Measurements from ENCODE around the gene SLF1. TPM values are rescaled to one million over a fixed set of nuclear protein-coding genes. Genes with fewer than 3 reads are reported as not detected.
"Not testable (repeated sequence)": the region's sequence is repeated elsewhere in the genome, so short reads cannot be mapped to it uniquely, and the experiment has no call there.

The SLF1 gene
- polyA plus RNA-seq (ENCODE audit: insufficient read length), result 20.1 TPM
- long read RNA-seq, donor 1, result 0 reads
- long read RNA-seq, donor 2, result 0 reads
- long read RNA-seq, donor 3, result 0 reads
- long read RNA-seq, donor 4, result 0 reads
- long read RNA-seq, donor 5, result 0 reads
- long read RNA-seq, donor 6, result 0 reads
- long read RNA-seq, donor 7, full-length matches to known transcripts, result 2 of 2 reads
- long read RNA-seq, donor 7, partial matches to known transcripts, result 0 of 2 reads
- long read RNA-seq, donor 7, other reads (novel, unspliced or antisense), result 0 of 2 reads
- long read RNA-seq, donor 8, result 0 reads

GRCh38 chr5:94618493-94619328, at the start of gene SLF1, which contains the start of gene KIAA0825:
TSS of gene SLF1 (plus strand) at chr5:94618669. CDS start at chr5:94628811, 10,142 bp downstream.
TSS of gene KIAA0825 (minus strand) at chr5:94618604. CDS start at chr5:94537126, 81,478 bp downstream.
- DNase-seq, result peak; percentile 90

GRCh38 chr5:94571415-94571814, 47.1 kb upstream of the SLF1 start:
- no peak for DNase-seq

DNA sequence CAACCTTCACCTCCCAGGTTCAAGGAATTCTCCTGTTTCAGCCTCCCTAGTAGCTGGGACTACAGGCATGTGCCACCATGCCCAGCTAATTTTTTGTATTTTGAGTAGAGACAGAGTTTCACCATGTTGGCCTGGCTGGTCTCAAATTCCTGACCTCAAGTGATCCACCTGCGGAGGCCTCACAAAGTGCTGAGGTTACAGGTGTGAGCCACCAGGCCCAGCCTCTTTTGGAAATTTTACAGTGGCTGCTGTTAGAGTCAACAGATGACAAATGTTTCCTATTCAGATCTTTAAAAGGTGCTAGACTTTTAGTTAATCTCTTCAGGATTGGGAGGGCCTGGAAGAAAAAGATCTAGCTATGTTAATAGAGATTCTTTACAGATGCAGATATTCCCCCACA, 45.1 kb upstream of the SLF1 start:
- DNase-seq, result not testable (repeated sequence)

GRCh38 chr5:94575196-94575595, 43.3 kb upstream of the SLF1 start:
- no peak for DNase-seq

GRCh38 chr5:94577466-94578245, 40.8 kb upstream of the SLF1 start:
- DNase-seq, result no peak

DNA sequence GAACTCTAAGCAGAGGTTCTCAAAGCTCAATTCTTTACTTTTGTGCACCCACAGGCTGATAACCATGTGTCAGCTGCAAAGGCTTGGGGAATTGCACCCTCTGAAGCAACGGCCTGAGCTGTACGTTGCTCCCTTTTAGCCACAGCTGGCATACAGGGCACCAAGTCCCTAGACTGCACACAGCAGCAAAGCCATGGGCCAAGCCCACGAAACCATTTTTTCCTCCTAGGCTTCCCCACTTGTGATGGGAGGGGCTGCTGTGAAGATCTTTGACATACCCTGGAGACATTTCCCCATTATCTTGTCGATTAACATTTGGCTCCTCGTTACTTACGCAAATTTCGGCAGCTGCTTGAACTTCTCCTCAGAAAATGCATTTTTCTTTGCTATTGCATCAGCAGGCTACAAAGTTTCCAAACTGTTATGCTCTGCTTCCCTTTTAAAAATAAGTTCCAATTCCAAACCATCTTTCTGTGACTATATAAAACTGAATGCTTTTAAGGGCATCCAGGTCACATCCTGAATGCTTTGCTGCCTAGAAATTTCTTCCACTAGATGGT, 23.1 kb upstream of the SLF1 start:
- no peak for DNase-seq

GRCh38 chr5:94613583-94613982, 4.9 kb upstream of the SLF1 start:
- no peak for DNase-seq

GRCh38 chr5:94614156-94614805, 4.2 kb upstream of the SLF1 start:
- no peak for DNase-seq

GRCh38 chr5:94615862-94616261, 2.6 kb upstream of the SLF1 start:
- DNase-seq, result no peak

DNA sequence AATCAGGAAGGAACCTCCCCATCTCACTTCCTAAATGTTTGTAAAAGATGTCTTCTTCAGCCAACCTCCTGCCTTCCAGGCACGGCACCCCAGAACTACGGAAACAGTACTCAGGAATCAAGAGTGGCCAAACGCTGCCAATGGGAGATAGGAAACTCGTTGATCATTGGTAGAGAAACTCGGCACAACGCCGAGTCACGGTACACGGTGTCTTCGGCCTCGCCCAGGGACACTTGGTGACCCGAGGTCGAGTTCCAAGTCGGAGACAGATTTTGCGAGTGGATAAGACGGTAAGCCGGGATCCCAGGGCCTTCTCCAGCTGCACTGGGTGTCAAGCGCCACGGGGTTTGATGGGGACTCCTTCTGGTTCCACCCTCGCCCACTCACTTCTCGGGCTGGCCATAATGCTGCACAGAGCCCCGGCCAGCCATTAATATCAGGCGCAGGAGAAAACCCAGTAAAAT, 408 bp upstream of the SLF1 start:
- DNase-seq, result peak; percentile 31

DNA sequence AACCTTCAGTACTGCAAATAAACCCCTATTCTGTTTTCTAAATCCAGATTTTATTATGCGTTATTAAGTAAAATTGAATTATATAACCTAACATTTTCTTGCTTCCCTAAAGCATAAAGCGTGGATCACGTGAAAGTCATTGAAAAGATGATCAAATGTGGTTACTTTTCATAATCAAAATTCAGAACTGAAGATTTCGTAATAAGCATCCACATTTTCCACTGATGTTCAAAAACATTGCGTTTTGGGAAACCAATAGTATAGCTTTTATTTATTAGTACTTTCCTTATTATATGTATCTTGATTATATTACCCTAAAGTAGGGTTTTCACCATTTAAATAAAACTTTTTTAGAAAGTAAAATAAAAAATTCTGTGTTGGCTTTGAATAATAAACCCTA, 1.8 kb downstream of the SLF1 start:
- no peak for DNase-seq

DNA sequence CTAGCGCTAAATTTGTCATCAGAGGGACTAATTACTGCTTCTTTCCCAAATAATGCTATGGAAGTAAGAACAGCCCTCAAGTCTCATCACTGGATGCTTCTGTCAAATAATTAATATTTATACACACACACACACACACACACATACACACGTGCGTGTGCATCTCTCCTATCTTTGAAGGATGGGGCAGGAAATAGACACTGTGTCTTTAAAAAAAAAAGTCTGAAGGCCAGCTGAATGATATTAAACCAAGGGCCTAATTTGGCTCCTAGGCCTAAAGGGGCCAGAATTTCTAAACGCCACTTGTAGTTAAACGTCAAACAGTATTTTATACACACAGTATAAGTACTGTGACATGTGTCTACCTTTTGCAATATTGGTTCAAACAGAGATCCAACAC, 3.3 kb downstream of the SLF1 start:
- DNase-seq, result no peak

- no peak for DNase-seq
Observed at GRCh38 chr5:94623011-94623410, 4.5 kb downstream of the SLF1 start.

GRCh38 chr5:94623877-94624276, 5.4 kb downstream of the SLF1 start:
- DNase-seq, result no peak

DNA sequence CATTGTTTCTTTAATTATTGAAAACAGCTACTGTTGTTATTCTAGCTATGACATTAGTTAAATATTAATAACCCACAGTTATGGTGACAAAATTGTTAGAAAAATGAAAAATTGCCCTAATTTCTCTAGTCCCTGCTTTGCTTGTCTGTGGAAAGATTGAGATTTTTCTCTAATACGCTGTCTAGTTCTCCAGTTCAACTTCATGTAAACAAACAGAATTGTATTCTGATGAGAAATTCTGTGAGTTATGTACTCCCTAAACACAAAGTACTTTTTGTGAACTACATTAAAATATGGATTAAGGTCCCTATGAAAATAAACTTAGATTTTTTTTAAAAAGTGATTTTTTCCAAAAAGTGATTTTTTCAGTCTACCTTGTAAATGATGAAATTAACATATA, 8.7 kb downstream of the SLF1 start:
- DNase-seq, result no peak

- DNase-seq, result no peak
Observed at GRCh38 chr5:94632024-94632423, 13.6 kb downstream of the SLF1 start.

DNA sequence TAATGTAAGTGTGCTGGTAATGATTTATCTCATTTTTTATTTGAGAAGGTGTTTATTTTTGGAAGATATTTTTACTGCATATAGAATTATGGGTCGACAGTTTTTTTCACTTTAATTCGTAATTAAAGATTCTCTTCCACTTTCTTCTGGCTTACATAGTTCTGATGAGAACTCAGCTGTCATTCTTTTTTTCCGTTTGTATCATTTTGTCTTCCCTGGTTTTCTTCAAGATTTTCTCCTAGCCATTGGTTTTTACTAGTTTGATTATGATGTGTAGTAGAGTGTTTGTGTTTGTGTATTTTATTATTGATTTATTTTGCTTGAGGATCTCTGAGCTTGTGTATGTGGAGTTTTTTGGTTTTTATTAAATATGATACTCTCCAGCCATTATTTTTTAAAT, 21.7 kb downstream of the SLF1 start:
- no peak for DNase-seq

- no peak for DNase-seq
Observed at GRCh38 chr5:94645053-94645452, 26.6 kb downstream of the SLF1 start.

DNA sequence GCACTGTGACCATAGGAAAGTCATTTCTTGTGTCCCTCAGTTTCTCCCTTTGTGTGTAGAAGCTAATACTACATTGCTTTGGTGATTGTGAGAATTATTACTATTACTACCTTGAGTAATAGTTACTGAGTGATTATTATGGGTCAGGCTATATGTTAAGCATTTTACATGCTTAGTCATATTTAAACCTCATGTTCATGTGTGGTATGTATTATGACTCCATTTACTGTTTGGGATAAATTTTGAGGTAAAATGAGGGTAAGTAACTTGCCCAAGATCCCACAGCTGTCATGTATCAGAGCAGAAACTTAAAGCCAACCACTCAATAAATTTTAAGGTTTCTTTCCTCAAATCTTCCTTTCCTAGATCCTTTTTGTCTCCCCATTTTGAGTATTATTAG, 28.3 kb downstream of the SLF1 start:
- DNase-seq, result no peak

GRCh38 chr5:94649874-94650273, 31.4 kb downstream of the SLF1 start:
- DNase-seq, result no peak

- no peak for DNase-seq
Observed at GRCh38 chr5:94658272-94658671, 39.8 kb downstream of the SLF1 start.

DNA sequence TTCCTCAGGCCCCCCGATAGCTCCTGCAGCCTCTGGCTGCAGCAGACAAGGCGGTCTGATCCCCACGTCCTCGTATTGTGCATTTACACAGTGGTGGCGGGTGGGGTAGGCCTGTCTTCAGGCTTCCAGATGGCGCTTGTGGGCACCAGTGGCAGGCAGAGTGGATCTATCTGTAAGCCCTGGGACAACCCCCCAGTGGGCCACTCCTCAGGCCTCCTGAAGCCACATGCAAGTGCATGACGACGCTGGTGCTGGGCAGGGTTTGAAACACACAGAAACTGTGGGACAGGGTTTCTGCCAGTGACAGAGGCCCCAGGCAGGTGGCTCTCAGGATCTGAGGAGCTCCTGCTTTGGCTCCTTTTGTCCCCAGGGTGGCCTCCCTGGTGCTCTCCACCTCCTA, 42.0 kb downstream of the SLF1 start:
- DNase-seq, result no peak
